GM12878 (cell line): Measurements from ENCODE around the gene AOPEP. TPM values are rescaled to one million over a fixed set of nuclear protein-coding genes. Genes with fewer than 3 reads are reported as not detected.

Experiments
- ATAC-seq: fragments of 200-7000 bp; cut with Tn5 transposase; 3 replicates; pipeline ENCODE4 v1.9.1; 2020; ENCODE audit warnings: mild to moderate bottlenecking, moderate library complexity
- BruUV-seq: library from RNA; stranded (reverse); fragments of 400-500 nt; replicated peaks from 2 replicates; lab custom pipeline; 2021; lab: Mats Ljungman, UMichigan
- CTCF ChIA-PET: fragments of 300-600 bp; sonication (Branson Sonifier 250); formaldehyde crosslinking; extraction: SDS; loops from one replicate; lab custom pipeline; 2021; ENCODE audit warnings: inconsistent platforms; lab: Yijun Ruan, JAX
- POLR2A ChIA-PET: fragments of 350-600 bp; formaldehyde crosslinking; extraction: SDS; loops from one replicate; lab custom pipeline; 2021; ENCODE audit warnings: inconsistent platforms; lab: Charles Lee
- RAD21 ChIA-PET: fragments of 300-600 bp; sonication (Branson Sonifier 250); formaldehyde crosslinking; loops from one replicate; lab custom pipeline; 2023; ENCODE audit warnings: antibody characterized with exemption; ENCODE audit not compliant: unreplicated experiment; lab: Charles Lee
- SMC1A ChIA-PET: fragments of 300-600 bp; sonication (Branson Sonifier 250); formaldehyde crosslinking; loops from one replicate; lab custom pipeline; 2023; ENCODE audit not compliant: unreplicated experiment, uncharacterized antibody; lab: Charles Lee
- DNase-seq: peaks from one replicate; pipeline ENCODE4 v3.0.0-alpha.2; 2011; ENCODE audit warnings: low read depth, low spot score
- FAIRE-seq: peaks from 3 replicates; lab custom pipeline; 2011; peaks lifted over from hg19 to GRCh38; lab: Jason Lieb, UNC
- H2AFZ ChIP-seq: 2 replicates; pipeline ENCODE4 v1.6.0; 2011; ENCODE audit warnings: low read depth, low read length, control low read depth; ENCODE audit not compliant: control insufficient read depth
- H3K27ac ChIP-seq: 2 replicates; pipeline ENCODE4 v1.5.1; 2011; ENCODE audit warnings: control low read depth; ENCODE audit not compliant: control insufficient read depth, insufficient read depth
- H3K27me3 ChIP-seq, 2 experiments: replicated peaks in 1 of 2; 2 replicates each; pipeline versions ENCODE4 v1.6.0 to v1.6.1; 2011; ENCODE audit warnings: low read length in 1 of 2; ENCODE audit not compliant: control insufficient read depth in 2 of 2, insufficient read depth in 2 of 2
- H3K36me3 ChIP-seq, 2 experiments: 2 replicates each; pipeline ENCODE4 v1.5.1; 2011; ENCODE audit warnings: low read length in 1 of 2; ENCODE audit not compliant: control insufficient read depth in 2 of 2, insufficient read depth in 2 of 2
- H3K4me1 ChIP-seq: 2 replicates; pipeline ENCODE4 v1.6.1; 2011; ENCODE audit warnings: mild to moderate bottlenecking, low read length, moderate library complexity, mixed read lengths; ENCODE audit not compliant: control insufficient read depth, insufficient read depth
- H3K4me2 ChIP-seq: 2 replicates; pipeline ENCODE4 v1.6.0; 2011; ENCODE audit warnings: control low read depth; ENCODE audit not compliant: control insufficient read depth, insufficient read depth
- H3K4me3 ChIP-seq: fragments of 200-600 bp; sonication (generic); 2 replicates; pipeline ENCODE4 v1.5.1; 2016
- H3K79me2 ChIP-seq: 2 replicates; pipeline ENCODE4 v1.6.0; 2011; ENCODE audit warnings: low read length; ENCODE audit not compliant: control insufficient read depth, insufficient read depth
- H3K9ac ChIP-seq: 2 replicates; pipeline ENCODE4 v1.8.0; 2011; ENCODE audit warnings: low read length, control low read depth, mixed read lengths; ENCODE audit not compliant: control insufficient read depth, insufficient read depth
- H3K9me3 ChIP-seq: replicated peaks from 3 replicates; pipeline ENCODE4 v1.5.1; 2011; ENCODE audit warnings: mild to moderate bottlenecking, low read length; ENCODE audit not compliant: control insufficient read depth, insufficient read depth
- H4K20me1 ChIP-seq: 2 replicates; pipeline ENCODE4 v1.6.0; 2011; ENCODE audit not compliant: control insufficient read depth, insufficient read depth
- BACH1 ChIP-seq: fragments of 450-650 bp; IDR thresholded peaks from 2 replicates; pipeline ENCODE4 v1.6.1; 2017; ENCODE audit warnings: mild to moderate bottlenecking, borderline replicate concordance
- CBX5 ChIP-seq: sonication (generic); IDR thresholded peaks from 2 replicates; pipeline ENCODE4 v1.6.1; 2016; ENCODE audit warnings: low read depth, moderate library complexity, mild to moderate bottlenecking, inconsistent platforms
- CEBPB ChIP-seq, 2 experiments: fragments of 150-350 bp in 1 of 2; IDR thresholded peaks; 2 replicates each; pipeline ENCODE4 v1.6.1; 2012 to 2014; ENCODE audit warnings: low read depth in 2 of 2, low read length in 2 of 2, borderline replicate concordance in 1 of 2, inconsistent platforms in 1 of 2
- EP300 ChIP-seq, 2 experiments: fragments of 150-350 bp in 1 of 2; IDR thresholded peaks; 2 replicates each; pipeline ENCODE4 v1.6.1; 2011 to 2012; ENCODE audit warnings: low read depth in 2 of 2, low read length in 2 of 2, borderline replicate concordance in 1 of 2, improper control_type of control experiment in 1 of 2, inconsistent platforms in 1 of 2; ENCODE audit not compliant: control insufficient read depth in 1 of 2
- GABPA ChIP-seq: IDR thresholded peaks from 2 replicates; pipeline ENCODE4 v1.6.1; 2014; ENCODE audit warnings: antibody characterized with exemption, low read depth, mild to moderate bottlenecking, inconsistent platforms
- IKZF1 ChIP-seq: fragments of 450-650 bp; conservative IDR thresholded peaks from 2 replicates; pipeline ENCODE4 v1.6.1; 2017; ENCODE audit warnings: antibody characterized with exemption, mild to moderate bottlenecking
- KDM1A ChIP-seq: fragments of 200-600 bp; sonication (generic); IDR thresholded peaks from 2 replicates; pipeline ENCODE4 v1.6.1; 2016; ENCODE audit warnings: borderline replicate concordance
- PKNOX1 ChIP-seq: fragments of 450-650 bp; IDR thresholded peaks from 2 replicates; pipeline ENCODE4 v1.6.1; 2016; ENCODE audit warnings: mild to moderate bottlenecking
- RAD21 ChIP-seq: IDR thresholded peaks from 2 replicates; pipeline ENCODE4 v1.6.1; 2011; ENCODE audit warnings: mild to moderate bottlenecking, low read depth, low read length, moderate library complexity; ENCODE audit not compliant: insufficient read depth
- SMARCA5 ChIP-seq: fragments of 450-650 bp; IDR thresholded peaks from 2 replicates; pipeline ENCODE4 v1.6.1; 2017; ENCODE audit warnings: mild to moderate bottlenecking
- SMC3 ChIP-seq: IDR thresholded peaks from 2 replicates; pipeline ENCODE4 v1.6.1; 2011; ENCODE audit warnings: low read length, improper control_type of control experiment, borderline replicate concordance
- SPI1 ChIP-seq: IDR thresholded peaks from 2 replicates; pipeline ENCODE4 v1.6.1; 2011; ENCODE audit warnings: low read depth, mild to moderate bottlenecking, low read length, moderate library complexity, borderline replicate concordance; ENCODE audit not compliant: insufficient read depth
- YY1 ChIP-seq: IDR thresholded peaks from 2 replicates; pipeline ENCODE4 v1.6.1; 2011; ENCODE audit warnings: low read depth, mild to moderate bottlenecking, low read length
- ZNF274 ChIP-seq: IDR thresholded peaks from one replicate; pipeline ENCODE4 v1.8.0; 2011; ENCODE audit not compliant: insufficient read length, insufficient read depth
- WGBS: methylation state at CpG from one replicate; pipeline ENCODE4 v1.1.6; 2016; ENCODE audit warnings: low lambda C conversion rate; ENCODE audit not compliant: insufficient replicate concordance, insufficient coverage; ENCODE audit errors: missing lambda C conversion rate; 5-methylcytosine and 5-hydroxymethylcytosine counted together
- in situ Hi-C: fragments of 300-500 bp; cut with MboI; formaldehyde crosslinking; loops from 9 replicates; pipeline ENCODE4 v1.14.3; 2018; ENCODE audit warnings: mixed read lengths
- intact Hi-C: fragments of 100-400 bp; cut with micrococcal nuclease; formaldehyde crosslinking; loops from one replicate; pipeline ENCODE4 v1.14.2; 2022; ENCODE audit not compliant: unreplicated experiment
- polyA plus RNA-seq, 11 experiments: library from polyadenylated mRNA; depleted of rRNA in 4 of 11; unstranded in 6 of 11; stranded (reverse) in 5 of 11; fragments of >200 nt; fragmentation: Nextera tagmentation in 4 of 11; fragmentation: Illumina TruSeq in 1 of 11; extraction: Ambion mirVana in 4 of 11; extraction: Trizol in 1 of 11; gene quantifications; 1 replicate in 1 of 11; 2 replicates in 10 of 11; pipeline versions ENCODE4 v1.2.1 to v1.2.3, GENCODE V29; 2011 to 2016; ENCODE audit warnings: inconsistent platforms in 2 of 11, missing spikeins in 2 of 11, low read depth in 1 of 11
- total RNA-seq, 4 experiments: library from RNA; depleted of rRNA in 3 of 4; stranded (reverse); fragments of >200 nt in 3 of 4; fragmentation: Illumina TruSeq in 1 of 4; extraction: Trizol in 1 of 4; gene quantifications; 2 replicates each; pipeline versions ENCODE4 v1.2.1 to v1.2.3, GENCODE V29; 2013 to 2021

Gene AOPEP
- total and polyA plus RNA-seq, 10 of the 15 experiments (the other 5 are each of a cell fraction or from before 2014, with no cell fraction given), result 2.3 to 16.9 (median 10.1) TPM

DNA sequence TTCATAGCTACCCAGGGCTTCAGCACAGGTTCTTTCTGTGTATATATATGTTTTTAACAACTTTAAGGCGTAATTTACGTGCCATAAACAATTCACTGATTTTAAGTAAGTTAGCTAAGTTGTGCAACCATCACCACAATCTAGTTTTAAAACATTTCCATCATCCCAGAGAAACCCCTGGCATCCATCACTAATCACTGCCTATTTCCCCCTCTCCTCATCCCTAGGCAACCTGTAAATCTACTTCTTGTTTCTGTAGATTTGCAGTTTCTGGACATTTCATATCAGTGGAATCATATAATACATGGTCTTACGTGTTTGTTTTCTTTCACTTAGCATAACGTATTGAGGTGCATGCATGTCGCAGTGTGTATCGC lies 299.6 kb downstream of the AOPEP start:
- BruUV-seq, result no TSS peak
- Histone ChIP-seq H3K4me3 (no peak overlapping the region), H4K20me1 (no peaks in the 10 kb centered on the region), H3K4me2 (no peak overlapping the region), H2AFZ (no peak overlapping the region), H3K27ac (no peak overlapping the region), H3K4me1 (no peaks in the 10 kb centered on the region), H3K27me3 (no peaks in the 10 kb centered on the region), H3K36me3 (peaks cover 0 to 4% of the 10 kb centered on the region in 2 experiments; a peak in 1 of 4 replicates), H3K9ac (no peak overlapping the region), H3K79me2 (no peaks in the 10 kb centered on the region), H3K9me3 (no peaks in the 10 kb centered on the region)
- intact Hi-C loops, result no loop called here
- ChIA-PET RAD21 (no interaction called here), CTCF (interaction anchor here (0.8 to 1.0 kb wide), 2 partner anchors 9 to 27 kb away, joined by 3 to 4 read pairs; no protein-coding TSS in a partner anchor), POLR2A (no interaction called here), SMC1A (no interaction called here)
- FAIRE-seq (no peak), DNase-seq (no peak), ATAC-seq (no peak)
- 96% methylated on average over 6 of the region's 6 CpGs for WGBS
- no peak for TF ChIP-seq SMARCA5
- no peak for TF ChIP-seq IKZF1
- no peak for TF ChIP-seq CEBPB (IDR thresholded peaks at IDR 0.05; ENCODE audit: borderline replicate concordance in 1 of 2, low read depth in 2 of 2, low read length in 2 of 2)
- TF ChIP-seq YY1, result no peak
- TF ChIP-seq CBX5, result no peak
- TF ChIP-seq GABPA, result no peak
- no peak for TF ChIP-seq EP300 (IDR thresholded peaks at IDR 0.05; ENCODE audit: borderline replicate concordance in 1 of 2, control insufficient read depth in 1 of 2, low read depth in 2 of 2, low read length in 2 of 2)
- TF ChIP-seq SMC3, result no peak
- TF ChIP-seq ZNF274, result no peak
- no peak for TF ChIP-seq BACH1
- TF ChIP-seq SPI1, result no peak
- TF ChIP-seq RAD21, result no peak
- no peak for TF ChIP-seq PKNOX1
- TF ChIP-seq KDM1A, result no peak
- in situ Hi-C loops, result no loop called here
